Mammary epithelial cell (primary cell): Measurements from ENCODE around the gene ANKS6.

ENCODE experiments used
- EZH2 ChIP-seq: IDR thresholded peaks from 2 replicates; pipeline ENCODE4 v1.6.1; 2012; ENCODE audit warnings: low read length, inconsistent platforms, borderline replicate concordance
- TF ChIP-seq, protein P1 (sequence below), 2 donors: IDR thresholded peaks in 1 of 2; conservative IDR thresholded peaks in 1 of 2; 2 replicates each; pipeline ENCODE4 v1.5.1; 2011 to 2012; ENCODE audit warnings: inconsistent platforms in 2 of 2, low read length in 2 of 2, mild to moderate bottlenecking in 2 of 2, control low read depth in 1 of 2, low read depth in 1 of 2; ENCODE audit not compliant: insufficient read depth in 1 of 2; ENCODE audit errors: extremely low read depth in 1 of 2

GRCh38 chr9:98688710-98689495, 107.5 kb downstream of the ANKS6 start:
- TF ChIP-seq EZH2 = no peak
- TF ChIP-seq, protein P1, sequence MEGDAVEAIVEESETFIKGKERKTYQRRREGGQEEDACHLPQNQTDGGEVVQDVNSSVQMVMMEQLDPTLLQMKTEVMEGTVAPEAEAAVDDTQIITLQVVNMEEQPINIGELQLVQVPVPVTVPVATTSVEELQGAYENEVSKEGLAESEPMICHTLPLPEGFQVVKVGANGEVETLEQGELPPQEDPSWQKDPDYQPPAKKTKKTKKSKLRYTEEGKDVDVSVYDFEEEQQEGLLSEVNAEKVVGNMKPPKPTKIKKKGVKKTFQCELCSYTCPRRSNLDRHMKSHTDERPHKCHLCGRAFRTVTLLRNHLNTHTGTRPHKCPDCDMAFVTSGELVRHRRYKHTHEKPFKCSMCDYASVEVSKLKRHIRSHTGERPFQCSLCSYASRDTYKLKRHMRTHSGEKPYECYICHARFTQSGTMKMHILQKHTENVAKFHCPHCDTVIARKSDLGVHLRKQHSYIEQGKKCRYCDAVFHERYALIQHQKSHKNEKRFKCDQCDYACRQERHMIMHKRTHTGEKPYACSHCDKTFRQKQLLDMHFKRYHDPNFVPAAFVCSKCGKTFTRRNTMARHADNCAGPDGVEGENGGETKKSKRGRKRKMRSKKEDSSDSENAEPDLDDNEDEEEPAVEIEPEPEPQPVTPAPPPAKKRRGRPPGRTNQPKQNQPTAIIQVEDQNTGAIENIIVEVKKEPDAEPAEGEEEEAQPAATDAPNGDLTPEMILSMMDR (conservative IDR thresholded peaks at IDR 0.05 in 1 of 2, IDR thresholded peaks at IDR 0.05 in 1 of 2; ENCODE audit: extremely low read depth in 1 of 2, insufficient read depth in 1 of 2, low read depth in 1 of 2, low read length in 2 of 2) = no peak
